ENCODE results near the gene PMVK. TPM values are rescaled to one million over a fixed set of nuclear protein-coding genes. Genes with fewer than 3 reads are reported as not detected.
A peak's percentile ranks its signal among the peaks of the same experiment; 100 is the strongest.

The PMVK gene
- total and polyA plus RNA-seq, 10 of the 15 experiments (the other 5 are each of a cell fraction or from before 2014, with no cell fraction given) = 6.0 to 121 (median 49.4) TPM

DNA sequence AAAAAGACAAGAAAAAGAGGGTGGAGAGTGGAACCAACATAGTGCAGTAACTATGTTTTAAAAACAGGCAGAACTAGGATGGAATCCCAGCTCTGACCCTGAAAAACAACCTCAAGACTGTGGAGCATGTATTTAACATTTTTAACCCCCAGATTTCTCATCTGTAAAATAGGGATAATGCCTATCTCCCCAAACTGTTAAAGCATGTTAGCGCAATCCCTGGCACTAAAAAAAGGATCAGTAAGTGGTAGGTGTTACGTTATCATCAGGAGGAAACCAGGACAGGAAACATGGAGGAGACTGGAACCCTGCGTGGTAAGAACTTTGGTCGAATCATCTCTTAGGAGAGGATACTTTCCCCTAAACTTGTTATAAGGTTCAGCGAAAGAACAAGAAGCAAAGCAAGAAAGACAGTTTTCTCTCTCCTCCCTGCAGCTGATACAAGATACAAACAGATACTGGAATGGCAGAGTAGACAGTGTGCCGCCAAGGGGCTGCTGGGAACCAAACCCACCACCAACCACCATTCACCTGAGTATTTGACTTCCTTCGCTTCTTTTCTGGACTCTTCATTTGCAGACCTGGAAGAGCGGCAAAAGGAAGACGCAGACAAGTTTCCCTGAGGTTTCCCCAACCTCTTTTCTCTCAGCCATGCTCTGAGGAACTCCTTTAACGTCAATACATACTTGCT, 24.1 kb upstream of the PMVK start:
- in situ Hi-C loops (cut with MboI) (no loop called here), intact Hi-C loops (cut with micrococcal nuclease; ENCODE audit: unreplicated experiment) (loop anchor here (2.0 to 5.0 kb wide), 2 partner anchors 24 to 42 kb away; partner anchors contain the start of genes PMVK and ZBTB7B)
- Histone ChIP-seq H3K4me2 (ENCODE audit: control insufficient read depth, insufficient read depth) (peak overlapping the region; percentile 84), H3K4me1 (ENCODE audit: control insufficient read depth, insufficient read depth, low read length) (peaks cover 11% of the 10 kb centered on the region), H3K36me3 (ENCODE audit: control insufficient read depth in 2 of 2, insufficient read depth in 2 of 2, low read length in 1 of 2) (peaks cover 5 to 10% of the 10 kb centered on the region in 2 experiments; a peak in 3 of 4 replicates), H3K27me3 (replicated peaks in 1 of 2; ENCODE audit: control insufficient read depth in 2 of 2, insufficient read depth in 2 of 2, low read length in 1 of 2) (no peaks in the 10 kb centered on the region), H2AFZ (ENCODE audit: control insufficient read depth, low read depth, low read length) (no peak overlapping the region), H3K27ac (ENCODE audit: control insufficient read depth, insufficient read depth) (peak overlapping the region; percentile 97), H3K9ac (ENCODE audit: control insufficient read depth, insufficient read depth, low read length) (peak overlapping the region; percentile 81), H3K9me3 (replicated peaks; ENCODE audit: control insufficient read depth, insufficient read depth, low read length) (no peaks in the 10 kb centered on the region), H3K4me3 (peak overlapping the region; percentile 88), H4K20me1 (ENCODE audit: control insufficient read depth, insufficient read depth) (no peaks in the 10 kb centered on the region), H3K79me2 (ENCODE audit: control insufficient read depth, insufficient read depth, low read length) (peaks cover 31% of the 10 kb centered on the region)
- FAIRE-seq (peak; percentile 73), DNase-seq (ENCODE audit: low read depth, low spot score) (no peak), ATAC-seq (no peak)
- 0% methylated on average over 10 of the region's 10 CpGs for WGBS (ENCODE audit: insufficient coverage, insufficient replicate concordance, low lambda C conversion rate, missing lambda C conversion rate)
- RAD21 ChIA-PET (ENCODE audit: unreplicated experiment) = interaction anchor here (0.6 to 2.4 kb wide), 7 partner anchors 10 to 91 kb away, joined by 3 to 15 read pairs (median 5); partner anchors contain the start of genes ADAM15, KCNN3, PMVK and SHC1
- SMC1A ChIA-PET (ENCODE audit: uncharacterized antibody, unreplicated experiment) = interaction anchor here (0.8 to 3.1 kb wide), 9 partner anchors 9 to 62 kb away, joined by 3 to 14 read pairs (median 4); partner anchors contain the start of genes CKS1B, FLAD1 and SHC1
- no peak for TF ChIP-seq PAX5 (IDR thresholded peaks at IDR 0.05; ENCODE audit: borderline replicate concordance, low read depth, low read length)
- no peak for TF ChIP-seq FOS (IDR thresholded peaks at IDR 0.05; ENCODE audit: borderline replicate concordance, extremely low read depth, insufficient read length)
- POLR2A ChIA-PET = interaction anchor here (0.5 to 12.3 kb wide), 9 partner anchors 9 to 267 kb away, joined by 3 to 140 read pairs (median 6); partner anchors contain the start of genes CKS1B, PMVK and SHC1
- CTCF ChIA-PET = interaction anchor here (0.6 to 2.7 kb wide), 17 partner anchors 9 to 401 kb away, joined by 3 to 20 read pairs (median 6); partner anchors contain the start of genes ADAM15, PMVK and SHC1
- TSS peak; percentile 65 for BruUV-seq (replicated peaks)

DNA sequence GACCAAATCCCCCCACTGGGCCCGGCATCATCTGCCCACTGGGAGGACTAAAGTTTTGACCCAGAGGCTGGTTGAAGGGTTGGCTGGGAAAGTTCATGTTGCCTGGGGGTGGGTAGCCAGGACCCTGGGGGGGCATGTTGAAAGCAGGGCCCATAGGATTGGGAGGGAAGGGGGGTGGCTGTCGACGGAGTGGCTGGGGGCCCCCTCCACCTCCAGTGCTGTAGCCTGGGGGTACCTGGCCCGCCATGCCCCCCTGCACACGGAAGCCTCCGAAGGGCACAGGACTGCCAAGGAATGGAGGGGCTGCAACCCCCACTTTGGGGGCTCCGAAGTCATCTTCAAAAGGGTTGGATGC, 22.9 kb upstream of the PMVK start:
- intact Hi-C loops (cut with micrococcal nuclease; ENCODE audit: unreplicated experiment) (no loop called here), in situ Hi-C loops (cut with MboI) (no loop called here)
- ATAC-seq = no peak
- CTCF ChIA-PET = interaction anchor here (0.9 to 1.1 kb wide), 2 partner anchors 7 to 126 kb away, joined by 3 to 6 read pairs; no protein-coding TSS in a partner anchor
- no TSS peak for BruUV-seq (replicated peaks)
- 88% methylated on average over 7 of the region's 7 CpGs for WGBS (ENCODE audit: insufficient coverage, insufficient replicate concordance, low lambda C conversion rate, missing lambda C conversion rate)
- DNase-seq (ENCODE audit: low read depth, low spot score) = no peak
- H3K79me2 ChIP-seq (ENCODE audit: control insufficient read depth, insufficient read depth, low read length) = peaks cover 34% of the 10 kb centered on the region
- RAD21 ChIA-PET (ENCODE audit: unreplicated experiment) = interaction anchor here (0.6 kb wide), 1 partner anchor 151 kb away, joined by 3 read pairs; no protein-coding TSS in a partner anchor
- no peak overlapping the region for H2AFZ ChIP-seq (ENCODE audit: control insufficient read depth, low read depth, low read length)
- H3K4me2 ChIP-seq (ENCODE audit: control insufficient read depth, insufficient read depth) = no peak overlapping the region; the same call in 1 of the 2 replicates
- H3K36me3 ChIP-seq (ENCODE audit: control insufficient read depth in 2 of 2, insufficient read depth in 2 of 2, low read length in 1 of 2) = peaks cover 5 to 6% of the 10 kb centered on the region in 2 experiments; a peak in 3 of 4 replicates
- H4K20me1 ChIP-seq (ENCODE audit: control insufficient read depth, insufficient read depth) = no peaks in the 10 kb centered on the region
- FAIRE-seq = no peak
- SMC1A ChIA-PET (ENCODE audit: uncharacterized antibody, unreplicated experiment) = no interaction called here
- H3K9ac ChIP-seq (ENCODE audit: control insufficient read depth, insufficient read depth, low read length) = no peak overlapping the region
- H3K27me3 ChIP-seq (replicated peaks in 1 of 2; ENCODE audit: control insufficient read depth in 2 of 2, insufficient read depth in 2 of 2, low read length in 1 of 2) = no peaks in the 10 kb centered on the region
- no peak overlapping the region for H3K27ac ChIP-seq (ENCODE audit: control insufficient read depth, insufficient read depth)
- peaks cover 20% of the 10 kb centered on the region for H3K4me1 ChIP-seq (ENCODE audit: control insufficient read depth, insufficient read depth, low read length)
- POLR2A ChIA-PET = interaction anchor here (1.2 to 12.3 kb wide), 2 partner anchors 14 to 23 kb away, joined by 4 to 140 read pairs; partner anchors contain the start of genes CKS1B, PMVK and SHC1
- H3K4me3 ChIP-seq = no peak overlapping the region
- H3K9me3 ChIP-seq (replicated peaks; ENCODE audit: control insufficient read depth, insufficient read depth, low read length) = no peaks in the 10 kb centered on the region
- no peak for TF ChIP-seq BMI1 (IDR thresholded peaks at IDR 0.05; ENCODE audit: borderline replicate concordance)
- TF ChIP-seq, protein P1, sequence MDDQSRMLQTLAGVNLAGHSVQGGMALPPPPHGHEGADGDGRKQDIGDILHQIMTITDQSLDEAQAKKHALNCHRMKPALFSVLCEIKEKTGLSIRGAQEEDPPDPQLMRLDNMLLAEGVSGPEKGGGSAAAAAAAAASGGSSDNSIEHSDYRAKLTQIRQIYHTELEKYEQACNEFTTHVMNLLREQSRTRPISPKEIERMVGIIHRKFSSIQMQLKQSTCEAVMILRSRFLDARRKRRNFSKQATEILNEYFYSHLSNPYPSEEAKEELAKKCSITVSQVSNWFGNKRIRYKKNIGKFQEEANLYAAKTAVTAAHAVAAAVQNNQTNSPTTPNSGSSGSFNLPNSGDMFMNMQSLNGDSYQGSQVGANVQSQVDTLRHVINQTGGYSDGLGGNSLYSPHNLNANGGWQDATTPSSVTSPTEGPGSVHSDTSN (IDR thresholded peaks at IDR 0.05; ENCODE audit: insufficient replicate concordance, low read depth, low read length) = no peak
- TF ChIP-seq SMAD1 (IDR thresholded peaks at IDR 0.05; ENCODE audit: low read depth, partially characterized antibody) = no peak
- no peak for TF ChIP-seq YY1 (IDR thresholded peaks at IDR 0.05; ENCODE audit: low read depth, low read length)
- TF ChIP-seq, protein P2, sequence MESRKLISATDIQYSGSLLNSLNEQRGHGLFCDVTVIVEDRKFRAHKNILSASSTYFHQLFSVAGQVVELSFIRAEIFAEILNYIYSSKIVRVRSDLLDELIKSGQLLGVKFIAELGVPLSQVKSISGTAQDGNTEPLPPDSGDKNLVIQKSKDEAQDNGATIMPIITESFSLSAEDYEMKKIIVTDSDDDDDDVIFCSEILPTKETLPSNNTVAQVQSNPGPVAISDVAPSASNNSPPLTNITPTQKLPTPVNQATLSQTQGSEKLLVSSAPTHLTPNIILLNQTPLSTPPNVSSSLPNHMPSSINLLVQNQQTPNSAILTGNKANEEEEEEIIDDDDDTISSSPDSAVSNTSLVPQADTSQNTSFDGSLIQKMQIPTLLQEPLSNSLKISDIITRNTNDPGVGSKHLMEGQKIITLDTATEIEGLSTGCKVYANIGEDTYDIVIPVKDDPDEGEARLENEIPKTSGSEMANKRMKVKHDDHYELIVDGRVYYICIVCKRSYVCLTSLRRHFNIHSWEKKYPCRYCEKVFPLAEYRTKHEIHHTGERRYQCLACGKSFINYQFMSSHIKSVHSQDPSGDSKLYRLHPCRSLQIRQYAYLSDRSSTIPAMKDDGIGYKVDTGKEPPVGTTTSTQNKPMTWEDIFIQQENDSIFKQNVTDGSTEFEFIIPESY (IDR thresholded peaks at IDR 0.05) = no peak
- TF ChIP-seq ZSCAN29 (IDR thresholded peaks at IDR 0.05) = no peak
- TF ChIP-seq SRF (IDR thresholded peaks at IDR 0.05; ENCODE audit: low read depth in 2 of 2, low read length in 2 of 2) = no peak
- no peak for TF ChIP-seq RBBP5 (conservative IDR thresholded peaks at IDR 0.05)
- no peak for TF ChIP-seq TCF7 (IDR thresholded peaks at IDR 0.05; ENCODE audit: borderline replicate concordance)
